Smooth muscle cell (in vitro differentiated cells): Measurements from ENCODE around the gene KPNA4. TPM values are rescaled to one million over a fixed set of nuclear protein-coding genes. Genes with fewer than 3 reads are reported as not detected.

Experiments used
- DNase-seq: peaks from one replicate; lab custom pipeline; 2025; ENCODE audit not compliant: unreplicated experiment; lab: John Stamatoyannopoulos, UW
- H2AFZ ChIP-seq: fragments of 200-600 bp; sonication (generic); 2 replicates; pipeline ENCODE4 v1.6.0; 2016; ENCODE audit warnings: antibody characterized with exemption, low read depth, mild to moderate bottlenecking
- H3F3A ChIP-seq: fragments of 200-600 bp; sonication (generic); 2 replicates; pipeline ENCODE4 v1.6.0; 2017; ENCODE audit warnings: antibody characterized with exemption, low read depth
- H3K27ac ChIP-seq: fragments of 200-600 bp; sonication (generic); 2 replicates; pipeline ENCODE4 v1.5.1; 2016; ENCODE audit warnings: low read depth, mild to moderate bottlenecking
- H3K27me3 ChIP-seq: fragments of 200-600 bp; sonication (generic); 2 replicates; pipeline ENCODE4 v1.6.1; 2016; ENCODE audit warnings: low read depth, mild to moderate bottlenecking
- H3K36me3 ChIP-seq: fragments of 200-600 bp; sonication (generic); 2 replicates; pipeline ENCODE4 v1.5.1; 2016; ENCODE audit warnings: low read depth
- H3K4me1 ChIP-seq: fragments of 200-600 bp; sonication (generic); 2 replicates; pipeline ENCODE4 v1.5.1; 2016; ENCODE audit warnings: low read depth
- H3K4me2 ChIP-seq: fragments of 200-600 bp; sonication (generic); 2 replicates; pipeline ENCODE4 v1.6.0; 2016; ENCODE audit warnings: mild to moderate bottlenecking
- H3K4me3 ChIP-seq: fragments of 200-600 bp; sonication (generic); 2 replicates; pipeline ENCODE4 v1.5.1; 2016; ENCODE audit warnings: mild to moderate bottlenecking
- H3K79me2 ChIP-seq: fragments of 200-600 bp; sonication (generic); 2 replicates; pipeline ENCODE4 v1.6.0; 2016; ENCODE audit warnings: low read depth, mild to moderate bottlenecking
- H3K9ac ChIP-seq: fragments of 200-600 bp; sonication (generic); 2 replicates; pipeline ENCODE4 v1.6.0; 2016; ENCODE audit warnings: low read depth
- H3K9me3 ChIP-seq: fragments of 200-600 bp; sonication (generic); replicated peaks from 2 replicates; pipeline ENCODE4 v1.5.1; 2016; ENCODE audit warnings: low read depth
- H4K20me1 ChIP-seq: fragments of 200-600 bp; sonication (generic); 2 replicates; pipeline ENCODE4 v1.6.0; 2016; ENCODE audit warnings: low read depth
- CTCF ChIP-seq: fragments of 200-600 bp; sonication (generic); IDR thresholded peaks from 2 replicates; pipeline ENCODE4 v1.5.1; 2017; ENCODE audit warnings: borderline replicate concordance, mild to moderate bottlenecking, antibody characterized with exemption; ENCODE audit not compliant: insufficient read depth, poor library complexity, severe bottlenecking
- WGBS: methylation state at CpG from one replicate; pipeline ENCODE4 v1.1.7; 2016; ENCODE audit warnings: low lambda C conversion rate; 5-methylcytosine and 5-hydroxymethylcytosine counted together
- polyA plus RNA-seq: library from polyadenylated mRNA; unstranded; fragments of >200 nt; fragmentation: Nextera tagmentation; extraction: Ambion mirVana; gene quantifications from 2 replicates; pipeline ENCODE4 v1.2.1, GENCODE V29; 2016
- total RNA-seq: library from RNA; depleted of rRNA; stranded (reverse); fragments of >200 nt; gene quantifications from 2 replicates; pipeline ENCODE4 v1.2.3, GENCODE V29; 2014

KPNA4 gene
- total and polyA plus RNA-seq, 2 experiments from 2014 or later, result 12.4 to 34.1 TPM

- DNase-seq, result no peak
- Histone ChIP-seq H4K20me1 (no peaks in the 10 kb centered on the region), H3K4me3 (no peak overlapping the region), H3K27ac (no peak overlapping the region), H3K36me3 (peaks cover 26% of the 10 kb centered on the region), H3K9ac (no peak overlapping the region), H3K4me2 (no peak overlapping the region), H3K79me2 (no peaks in the 10 kb centered on the region), H3F3A (no peaks in the 10 kb centered on the region), H3K27me3 (no peaks in the 10 kb centered on the region), H3K4me1 (no peaks in the 10 kb centered on the region), H3K9me3 (no peaks in the 10 kb centered on the region), H2AFZ (no peak overlapping the region)
- 100% methylated on average over 1 of the region's 1 CpG for WGBS
- TF ChIP-seq CTCF, result no peak
These were observed 67.2 kb downstream of the KPNA4 start for GRCh38 chr3:160498202-160498601.

- Histone ChIP-seq H3K4me1 (no peaks in the 10 kb centered on the region), H3K27ac (no peak overlapping the region), H3K9me3 (no peaks in the 10 kb centered on the region), H3K4me2 (no peak overlapping the region), H3K4me3 (no peak overlapping the region), H3K79me2 (no peaks in the 10 kb centered on the region), H3F3A (no peaks in the 10 kb centered on the region), H4K20me1 (no peaks in the 10 kb centered on the region), H3K27me3 (no peaks in the 10 kb centered on the region), H3K36me3 (no peaks in the 10 kb centered on the region), H2AFZ (no peak overlapping the region), H3K9ac (no peak overlapping the region)
- no peak for DNase-seq
- TF ChIP-seq CTCF, result no peak
These were observed 75.2 kb downstream of the KPNA4 start for GRCh38 chr3:160490166-160490565.

GRCh38 chr3:160486459-160486869 is 78.9 kb downstream of the KPNA4 start:
- DNase-seq, result no peak

More at GRCh38 chr3:160486459-160486869, 78.9 kb downstream of the KPNA4 start:
- Histone ChIP-seq H3K79me2 (no peaks in the 10 kb centered on the region), H3K9me3 (no peaks in the 10 kb centered on the region), H3K4me1 (no peaks in the 10 kb centered on the region), H3K4me3 (no peak overlapping the region), H3K9ac (no peak overlapping the region), H3F3A (no peaks in the 10 kb centered on the region), H4K20me1 (no peaks in the 10 kb centered on the region), H2AFZ (no peak overlapping the region), H3K27me3 (no peaks in the 10 kb centered on the region), H3K27ac (no peak overlapping the region), H3K36me3 (no peaks in the 10 kb centered on the region), H3K4me2 (no peak overlapping the region)
- 9% methylated on average over 2 of the region's 2 CpGs for WGBS
- TF ChIP-seq CTCF, result peak; percentile 69
